MCF 10A (cell line): ENCODE results near the gene HK1. TPM values are rescaled to one million over a fixed set of nuclear protein-coding genes. Genes with fewer than 3 reads are reported as not detected.

Experiments used
- BruUV-seq: library from RNA; stranded (reverse); fragments of 400-500 nt; replicated peaks from 2 replicates; lab custom pipeline; 2021; lab: Mats Ljungman, UMichigan
- CTCF ChIA-PET: fragments of 300-600 bp; sonication (Branson Sonifier 250); formaldehyde crosslinking; extraction: SDS; loops from one replicate; lab custom pipeline; 2021; ENCODE audit warnings: antibody characterized with exemption, inconsistent platforms; lab: Yijun Ruan, JAX
- POLR2A ChIA-PET: fragments of 300-600, 350-650 bp; sonication (Branson Sonifier 250); formaldehyde crosslinking; extraction: SDS; loops from one replicate; lab custom pipeline; 2020; ENCODE audit warnings: antibody characterized with exemption, inconsistent platforms; lab: Yijun Ruan, JAX
- DNase-seq: peaks from one replicate; pipeline ENCODE4 v3.0.0-alpha.2; 2018; ENCODE audit not compliant: unreplicated experiment
- H3K27ac Mint-ChIP-seq: one replicate; pipeline ENCODE4 v1.8.0; 2022; ENCODE audit warnings: mild to moderate bottlenecking, low read depth, mixed read lengths; ENCODE audit not compliant: unreplicated experiment
- H3K27me3 Mint-ChIP-seq: one replicate; pipeline ENCODE4 v1.8.0; 2022; ENCODE audit warnings: mixed read lengths; ENCODE audit not compliant: insufficient read depth, unreplicated experiment
- H3K36me3 Mint-ChIP-seq: one replicate; pipeline ENCODE4 v1.8.0; 2022; ENCODE audit warnings: mild to moderate bottlenecking, moderate library complexity, mixed read lengths; ENCODE audit not compliant: insufficient read depth, unreplicated experiment
- H3K4me1 Mint-ChIP-seq: one replicate; pipeline ENCODE4 v1.8.0; 2022; ENCODE audit warnings: mixed read lengths; ENCODE audit not compliant: insufficient read depth, unreplicated experiment
- H3K4me3 Mint-ChIP-seq: one replicate; pipeline ENCODE4 v1.8.0; 2022; ENCODE audit warnings: mild to moderate bottlenecking, moderate library complexity, mixed read lengths; ENCODE audit not compliant: unreplicated experiment
- H3K9me3 Mint-ChIP-seq: one replicate; pipeline ENCODE4 v1.8.0; 2022; ENCODE audit warnings: mixed read lengths; ENCODE audit not compliant: unreplicated experiment
- intact Hi-C: fragments of 100-400 bp; cut with micrococcal nuclease; formaldehyde crosslinking; loops from 2 replicates; pipeline ENCODE4 v1.14.1; 2022
- total RNA-seq: library from RNA; stranded (reverse); gene quantifications from 2 replicates; pipeline ENCODE4 v1.2.3, GENCODE V29; 2022
- TF ChIP-seq, protein P1 (sequence below): fragments of 200-600 bp; IDR thresholded peaks from one replicate; pipeline ENCODE4 v1.8.0; 2022; ENCODE audit warnings: antibody characterized with exemption, mild to moderate bottlenecking; ENCODE audit not compliant: unreplicated experiment

HK1 gene
- total RNA-seq, 1 experiment from 2014 or later: 134 TPM

DNA sequence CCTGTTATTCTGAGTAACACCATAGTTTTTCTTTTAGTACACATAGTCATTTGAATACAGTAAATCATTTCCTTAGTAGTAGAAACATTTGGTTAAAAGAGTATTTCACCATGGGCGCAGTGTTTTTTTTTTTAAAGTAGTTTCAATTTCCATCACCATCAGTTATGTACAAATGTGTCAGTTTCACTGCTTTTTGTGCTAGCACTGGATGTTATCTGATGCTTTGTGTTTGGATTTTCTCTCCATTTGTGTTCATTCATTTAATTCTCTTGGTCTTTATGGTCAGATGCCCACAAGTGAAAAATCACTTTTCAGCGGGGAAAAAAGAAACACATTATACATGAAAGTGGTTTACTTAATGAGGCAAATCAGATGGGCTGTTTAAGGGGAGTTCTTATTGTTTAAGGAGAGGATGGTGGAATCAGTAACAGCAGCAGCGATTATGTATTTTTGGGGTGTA, 16.0 kb upstream of the HK1 start:
- no peak for DNase-seq
- peaks cover 16% of the 10 kb centered on the region for H3K4me1 Mint-ChIP-seq
- H3K36me3 Mint-ChIP-seq: no peaks in the 10 kb centered on the region
- intact Hi-C loops: no loop called here
- no TSS peak for BruUV-seq
- H3K27me3 Mint-ChIP-seq: no peaks in the 10 kb centered on the region
- ChIA-PET CTCF (interaction anchor here (0.6 kb wide), 1 partner anchor 43 kb away, joined by 5 read pairs; no protein-coding TSS in a partner anchor), POLR2A (no interaction called here)
- no peaks in the 10 kb centered on the region for H3K9me3 Mint-ChIP-seq
- TF ChIP-seq, protein P1, sequence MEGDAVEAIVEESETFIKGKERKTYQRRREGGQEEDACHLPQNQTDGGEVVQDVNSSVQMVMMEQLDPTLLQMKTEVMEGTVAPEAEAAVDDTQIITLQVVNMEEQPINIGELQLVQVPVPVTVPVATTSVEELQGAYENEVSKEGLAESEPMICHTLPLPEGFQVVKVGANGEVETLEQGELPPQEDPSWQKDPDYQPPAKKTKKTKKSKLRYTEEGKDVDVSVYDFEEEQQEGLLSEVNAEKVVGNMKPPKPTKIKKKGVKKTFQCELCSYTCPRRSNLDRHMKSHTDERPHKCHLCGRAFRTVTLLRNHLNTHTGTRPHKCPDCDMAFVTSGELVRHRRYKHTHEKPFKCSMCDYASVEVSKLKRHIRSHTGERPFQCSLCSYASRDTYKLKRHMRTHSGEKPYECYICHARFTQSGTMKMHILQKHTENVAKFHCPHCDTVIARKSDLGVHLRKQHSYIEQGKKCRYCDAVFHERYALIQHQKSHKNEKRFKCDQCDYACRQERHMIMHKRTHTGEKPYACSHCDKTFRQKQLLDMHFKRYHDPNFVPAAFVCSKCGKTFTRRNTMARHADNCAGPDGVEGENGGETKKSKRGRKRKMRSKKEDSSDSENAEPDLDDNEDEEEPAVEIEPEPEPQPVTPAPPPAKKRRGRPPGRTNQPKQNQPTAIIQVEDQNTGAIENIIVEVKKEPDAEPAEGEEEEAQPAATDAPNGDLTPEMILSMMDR: no peak
- no peak overlapping the region for H3K4me3 Mint-ChIP-seq
- no peak overlapping the region for H3K27ac Mint-ChIP-seq

DNA sequence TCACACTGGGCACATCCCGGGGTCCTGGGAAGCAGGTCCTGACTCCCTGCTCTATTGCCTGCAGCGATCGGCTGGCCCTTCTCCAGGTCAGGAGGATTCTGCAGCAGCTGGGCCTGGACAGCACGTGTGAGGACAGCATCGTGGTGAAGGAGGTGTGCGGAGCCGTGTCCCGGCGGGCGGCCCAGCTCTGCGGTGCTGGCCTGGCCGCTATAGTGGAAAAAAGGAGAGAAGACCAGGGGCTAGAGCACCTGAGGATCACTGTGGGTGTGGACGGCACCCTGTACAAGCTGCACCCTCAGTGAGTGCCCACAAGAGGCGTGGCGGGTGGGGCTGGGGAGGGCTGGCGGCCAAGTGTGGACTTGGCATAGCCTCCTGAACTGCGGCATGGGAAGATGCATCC, 12.8 kb upstream of the HK1 start:
- no TSS peak for BruUV-seq
- intact Hi-C loops: no loop called here
- H3K27ac Mint-ChIP-seq: no peak overlapping the region

DNA sequence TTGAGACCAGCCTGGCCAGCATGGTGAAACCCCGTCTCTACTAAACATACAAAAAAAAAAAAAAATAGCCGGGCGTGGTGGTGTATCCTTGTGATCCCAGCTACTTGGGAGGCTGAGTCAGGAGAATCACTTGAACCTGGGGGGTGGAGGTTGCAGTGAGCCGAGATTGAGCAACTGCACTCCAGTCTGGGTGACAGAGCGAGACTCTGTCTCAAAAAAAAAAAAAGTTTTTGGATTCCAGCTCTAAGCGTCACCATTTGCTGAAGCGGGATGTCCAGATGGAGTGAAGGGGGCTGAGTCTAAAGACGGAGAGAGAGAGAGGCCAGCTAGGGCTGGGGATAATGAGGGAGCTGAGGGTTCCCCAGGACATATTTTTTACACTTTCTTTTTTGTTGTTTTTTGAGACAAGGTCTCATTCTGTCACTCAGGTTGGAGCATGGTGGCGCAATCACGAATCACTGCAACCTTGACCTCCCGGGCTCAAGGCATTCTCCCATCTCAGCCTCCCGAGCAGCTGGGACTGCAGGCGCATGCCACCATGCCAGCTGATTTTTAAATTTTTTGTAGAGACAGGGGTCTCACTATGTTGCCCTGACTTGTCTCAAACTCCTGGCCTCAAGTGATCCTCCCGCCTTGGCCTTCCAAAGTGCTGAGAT, 9.4 kb upstream of the HK1 start:
- Mint-ChIP-seq H3K9me3 (peaks cover 9% of the 10 kb centered on the region), H3K4me3 (no peak overlapping the region), H3K27me3 (no peaks in the 10 kb centered on the region), H3K4me1 (peaks cover 30% of the 10 kb centered on the region), H3K36me3 (no peaks in the 10 kb centered on the region), H3K27ac (peak overlapping the region; percentile 41)
- CTCF ChIA-PET: no interaction called here
- POLR2A ChIA-PET: interaction anchor here (1.1 kb wide), 1 partner anchor 50 kb away, joined by 4 read pairs; no protein-coding TSS in a partner anchor
- no TSS peak for BruUV-seq
- peak; percentile 39 for DNase-seq
- intact Hi-C loops: no loop called here
- TF ChIP-seq, protein P1: no peak

More for the DNA sequence above, 12.8 kb upstream of the HK1 start:
- H3K4me1 Mint-ChIP-seq: peaks cover 30% of the 10 kb centered on the region
- no peak overlapping the region for H3K4me3 Mint-ChIP-seq
- ChIA-PET CTCF (interaction anchor here (0.6 kb wide), 1 partner anchor 142 kb away, joined by 3 read pairs; no protein-coding TSS in a partner anchor), POLR2A (interaction anchor here (1.6 kb wide), 1 partner anchor 85 kb away, joined by 3 read pairs; the partner anchor contains the start of gene SUPV3L1)
- TF ChIP-seq, protein P1: no peak
- peak; percentile 39 for DNase-seq
- H3K9me3 Mint-ChIP-seq: no peaks in the 10 kb centered on the region
- H3K36me3 Mint-ChIP-seq: no peaks in the 10 kb centered on the region
- no peaks in the 10 kb centered on the region for H3K27me3 Mint-ChIP-seq

DNA sequence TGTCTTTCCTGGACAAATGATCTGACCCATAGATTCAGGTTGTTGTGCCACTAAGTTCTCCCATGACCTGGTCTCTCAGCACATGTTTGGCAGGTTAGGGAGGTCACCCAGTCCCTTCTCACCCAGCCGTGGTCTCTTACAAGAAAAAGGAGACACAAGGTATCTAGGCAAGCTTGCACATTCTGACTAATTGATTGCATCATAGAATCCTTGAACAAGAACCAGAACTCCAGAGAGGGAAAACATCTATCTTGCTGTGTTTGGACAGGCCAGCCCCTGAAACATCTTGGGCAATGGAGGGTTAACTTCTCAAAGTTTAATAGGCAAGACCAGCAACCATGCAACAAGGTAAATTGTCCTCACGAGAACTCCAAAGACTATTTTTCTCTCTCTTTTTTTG, 8.5 kb upstream of the HK1 start:
- POLR2A ChIA-PET: interaction anchor here (0.7 kb wide), 1 partner anchor 28 kb away, joined by 3 read pairs; no protein-coding TSS in a partner anchor
- peak; percentile 54 for DNase-seq
- H3K9me3 Mint-ChIP-seq: peaks cover 9% of the 10 kb centered on the region
- no peak overlapping the region for H3K4me3 Mint-ChIP-seq
- BruUV-seq: no TSS peak
- peaks cover 29% of the 10 kb centered on the region for H3K4me1 Mint-ChIP-seq
- H3K27ac Mint-ChIP-seq: no peak overlapping the region
- TF ChIP-seq, protein P1: no peak
- no peaks in the 10 kb centered on the region for H3K36me3 Mint-ChIP-seq
- H3K27me3 Mint-ChIP-seq: no peaks in the 10 kb centered on the region
- CTCF ChIA-PET: no interaction called here
- intact Hi-C loops: no loop called here
